Urinary bladder (tissue), 4 donors: ENCODE data around the gene PROM1. TPM values are rescaled to one million over a fixed set of nuclear protein-coding genes. Genes with fewer than 3 reads are reported as not detected.

Experiments
- DNase-seq: peaks from one replicate; pipeline ENCODE4 v3.0.0-alpha.2; 2015; ENCODE audit errors: extremely low spot score
- H3K27ac ChIP-seq: one replicate; pipeline ENCODE4 v1.5.1; 2013; ENCODE audit warnings: low read depth, mild to moderate bottlenecking, moderate library complexity
- H3K36me3 ChIP-seq: one replicate; pipeline ENCODE4 v1.6.1; 2013; ENCODE audit warnings: mild to moderate bottlenecking, moderate library complexity; ENCODE audit not compliant: insufficient read depth
- H3K4me1 ChIP-seq: one replicate; pipeline ENCODE4 v1.6.1; 2013; ENCODE audit warnings: mild to moderate bottlenecking, moderate library complexity; ENCODE audit not compliant: insufficient read depth
- H3K4me3 ChIP-seq: one replicate; pipeline ENCODE4 v1.5.1; 2013; ENCODE audit warnings: low read depth, low read length
- WGBS: extraction: QIAGEN DNeasy Blood & Tissue Kit; methylation state at CpG from one replicate; pipeline ENCODE4 v1.1.7; 2013; 5-methylcytosine and 5-hydroxymethylcytosine counted together
- polyA plus RNA-seq: library from polyadenylated mRNA; stranded (reverse); fragments of 200-250 nt; gene quantifications from one replicate; pipeline ENCODE4 v1.2.3, GENCODE V29; 2013
- total RNA-seq: library from RNA; depleted of rRNA; stranded (reverse); fragments of >200 nt; gene quantifications from one replicate; pipeline ENCODE4 v1.2.3, GENCODE V29; 2014
- donor health status: healthy with polysubstance abuse.
- donor health status: healthy.

The PROM1 gene
- total and polyA plus RNA-seq, 2 donors, result 13.5 to 30.5 TPM

DNA sequence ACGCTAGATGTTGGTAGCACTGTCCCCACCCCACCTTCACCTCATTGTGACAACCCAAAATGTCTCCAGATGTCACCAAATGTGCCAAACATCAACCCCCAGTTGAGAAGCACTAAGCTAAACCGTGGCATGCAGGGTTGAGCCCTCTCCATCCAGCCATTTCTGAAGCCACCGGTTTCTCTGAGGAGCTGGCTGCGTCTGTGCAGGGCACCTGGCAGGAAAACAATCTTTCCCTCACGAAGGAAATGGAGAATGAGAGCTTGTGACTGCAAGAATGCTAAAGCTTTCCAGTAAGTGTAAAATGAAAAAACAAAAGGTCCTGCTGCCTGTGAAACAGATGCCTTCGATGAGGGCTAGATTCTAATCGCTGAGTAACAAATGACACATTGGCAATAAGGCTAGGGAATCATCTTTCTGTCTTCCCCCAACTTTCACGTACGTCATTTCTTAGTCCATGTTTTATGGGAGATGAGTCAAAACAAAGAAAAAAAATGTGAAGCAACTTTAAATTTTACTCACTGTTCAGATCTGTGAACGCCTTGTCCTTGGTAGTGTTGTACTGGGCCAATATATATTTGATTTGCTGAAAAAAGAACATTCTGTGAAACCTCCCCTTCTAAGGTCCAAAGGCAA is 59.9 kb downstream of the PROM1 start:
- Histone ChIP-seq H3K36me3 (no peaks in the 10 kb centered on the region), H3K4me3 (no peak overlapping the region), H3K27ac (no peak overlapping the region), H3K4me1 (no peaks in the 10 kb centered on the region)
- no peak for DNase-seq
- 72% methylated on average over 10 of the region's 10 CpGs for WGBS

DNA sequence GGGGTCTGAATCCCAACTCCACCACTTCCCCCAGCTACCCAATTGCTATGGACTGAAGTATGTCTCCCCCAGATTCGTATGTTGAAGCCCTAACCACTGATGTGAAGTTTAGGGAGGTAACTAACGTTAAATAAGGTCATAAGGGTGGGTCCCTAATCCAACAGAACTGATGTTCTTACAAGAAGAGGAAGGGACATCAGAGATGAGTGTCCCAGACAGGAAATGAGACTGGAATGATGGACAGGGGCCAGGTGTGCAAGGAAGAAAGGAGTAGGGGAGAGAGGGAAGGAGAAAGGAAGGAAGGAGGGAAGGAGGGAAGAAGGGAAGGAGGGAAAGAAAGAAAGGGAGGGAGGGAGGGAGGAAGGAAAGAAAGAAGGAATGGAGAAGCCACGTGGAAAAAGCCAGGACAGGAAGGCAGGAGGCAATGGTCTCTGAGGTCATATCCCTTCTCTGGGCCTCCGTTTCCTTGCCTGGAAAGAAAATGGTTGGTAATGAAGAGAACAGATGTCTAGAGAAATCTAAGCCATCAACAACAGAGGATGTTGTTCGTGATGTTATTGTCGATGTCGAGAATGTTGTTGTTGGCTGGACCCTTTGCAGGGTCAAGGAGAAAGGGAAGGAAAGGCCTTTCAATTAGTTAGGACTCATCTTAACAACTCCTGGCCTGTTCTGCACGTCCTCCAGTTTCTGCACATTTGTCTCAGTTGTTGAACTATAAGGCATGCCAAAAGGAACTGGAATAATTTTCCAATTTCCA is 61.8 kb downstream of the PROM1 start:
- Histone ChIP-seq H3K4me1 (no peaks in the 10 kb centered on the region), H3K27ac (no peak overlapping the region), H3K4me3 (no peak overlapping the region), H3K36me3 (no peaks in the 10 kb centered on the region)
- DNase-seq, result no peak
- 83% methylated on average over 8 of the region's 8 CpGs for WGBS

DNA sequence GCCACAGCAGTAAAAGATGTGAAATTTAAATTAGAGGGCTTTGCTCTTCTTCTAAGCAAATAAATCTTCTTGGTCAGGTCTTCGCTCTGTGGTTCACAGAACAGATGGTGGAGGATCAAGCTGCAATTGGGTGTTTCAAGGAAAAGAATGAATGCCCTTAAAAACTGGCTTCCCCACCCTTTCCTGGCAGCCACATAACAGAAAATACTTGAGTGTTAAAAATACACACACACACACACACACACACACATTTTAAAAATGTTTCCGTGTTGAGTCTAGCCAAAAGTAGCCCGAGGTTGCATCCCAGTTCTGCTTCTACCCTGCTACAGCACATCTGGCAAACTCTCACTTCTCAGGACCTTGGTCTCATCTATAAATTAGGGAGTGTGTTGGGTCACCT is 64.2 kb downstream of the PROM1 start:
- no peaks in the 10 kb centered on the region for H3K4me1 ChIP-seq
- 32% methylated on average over 3 of the region's 3 CpGs for WGBS
- DNase-seq, result no peak
- H3K27ac ChIP-seq, result no peak overlapping the region
- no peak overlapping the region for H3K4me3 ChIP-seq
- H3K36me3 ChIP-seq, result no peaks in the 10 kb centered on the region

DNA sequence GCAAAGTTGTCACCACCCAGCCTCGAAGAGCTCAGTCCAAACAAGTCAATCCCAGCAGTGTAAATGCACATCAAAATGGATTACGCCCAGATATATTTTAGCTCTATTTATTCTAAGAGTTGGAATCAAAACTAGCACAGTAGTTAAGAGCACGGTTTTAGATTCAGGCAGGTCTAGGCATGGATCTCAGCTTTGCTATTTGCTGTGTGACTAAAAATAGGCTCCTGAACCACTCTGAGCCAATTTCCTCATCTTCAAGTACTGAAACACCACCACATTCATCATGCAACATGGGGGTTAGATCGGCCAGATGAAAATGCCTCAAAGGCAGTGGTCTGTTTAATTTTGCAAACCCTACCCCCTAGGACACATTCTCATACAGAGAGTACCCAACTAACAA is 65.0 kb downstream of the PROM1 start:
- H3K4me3 ChIP-seq, result no peak overlapping the region
- WGBS, result 82% methylated on average over 4 of the region's 4 CpGs
- H3K36me3 ChIP-seq, result no peaks in the 10 kb centered on the region
- H3K4me1 ChIP-seq, result no peaks in the 10 kb centered on the region
- DNase-seq, result no peak
- no peak overlapping the region for H3K27ac ChIP-seq

DNA sequence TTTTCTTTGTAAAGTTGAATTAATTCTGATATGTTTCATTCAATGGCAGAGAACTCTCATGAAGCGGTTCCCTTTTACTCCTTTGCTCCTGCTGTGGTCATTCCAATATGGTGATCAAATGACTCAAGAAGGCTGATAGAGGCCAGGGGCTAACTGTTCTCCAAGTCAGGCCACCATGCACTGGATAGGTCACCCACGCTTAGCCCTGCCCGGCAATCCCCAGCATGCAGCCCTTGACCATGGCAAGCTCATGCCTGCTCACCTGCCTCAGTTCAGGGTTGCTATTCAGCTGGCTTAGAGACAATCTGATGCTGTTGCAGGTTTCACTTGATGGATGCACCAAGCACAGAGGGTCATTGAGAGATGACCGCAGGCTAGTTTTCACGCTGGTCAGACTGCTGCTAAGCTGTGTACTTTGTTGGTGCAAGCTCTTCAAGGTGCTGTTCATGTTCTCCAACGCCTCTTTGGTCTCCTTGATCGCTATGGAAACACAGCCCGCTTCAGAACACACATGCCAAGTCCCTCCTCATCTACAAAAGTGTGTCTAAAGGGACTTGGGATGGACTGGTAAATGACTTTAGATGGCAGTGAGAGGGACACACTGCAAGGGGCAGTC is 65.7 kb downstream of the PROM1 start:
- H3K4me3 ChIP-seq, result no peak overlapping the region
- WGBS, result 95% methylated on average over 8 of the region's 8 CpGs
- H3K36me3 ChIP-seq, result no peaks in the 10 kb centered on the region
- no peak overlapping the region for H3K27ac ChIP-seq
- no peaks in the 10 kb centered on the region for H3K4me1 ChIP-seq
- no peak for DNase-seq

DNA sequence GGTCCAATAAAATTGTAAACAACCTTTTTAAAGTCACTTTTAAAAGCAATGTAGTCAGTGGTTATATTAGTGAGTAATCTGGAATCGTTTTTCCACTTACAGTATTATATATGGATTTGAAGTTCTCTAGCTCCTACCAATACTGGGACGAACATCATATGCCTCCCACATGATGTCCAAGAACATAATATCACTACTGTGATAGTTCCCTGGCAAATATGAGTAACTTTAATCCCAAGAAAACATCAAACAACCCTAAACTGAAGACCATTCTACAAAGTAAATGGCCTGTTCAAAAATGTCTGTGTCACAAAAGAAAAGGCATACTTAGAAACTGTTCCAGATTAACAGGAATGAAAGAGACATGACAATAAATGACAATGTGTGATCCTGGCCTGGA is 67.3 kb downstream of the PROM1 start:
- Histone ChIP-seq H3K4me3 (no peak overlapping the region), H3K36me3 (no peaks in the 10 kb centered on the region), H3K27ac (no peak overlapping the region), H3K4me1 (no peaks in the 10 kb centered on the region)
- 65% methylated on average over 2 of the region's 2 CpGs for WGBS
- no peak for DNase-seq

DNA sequence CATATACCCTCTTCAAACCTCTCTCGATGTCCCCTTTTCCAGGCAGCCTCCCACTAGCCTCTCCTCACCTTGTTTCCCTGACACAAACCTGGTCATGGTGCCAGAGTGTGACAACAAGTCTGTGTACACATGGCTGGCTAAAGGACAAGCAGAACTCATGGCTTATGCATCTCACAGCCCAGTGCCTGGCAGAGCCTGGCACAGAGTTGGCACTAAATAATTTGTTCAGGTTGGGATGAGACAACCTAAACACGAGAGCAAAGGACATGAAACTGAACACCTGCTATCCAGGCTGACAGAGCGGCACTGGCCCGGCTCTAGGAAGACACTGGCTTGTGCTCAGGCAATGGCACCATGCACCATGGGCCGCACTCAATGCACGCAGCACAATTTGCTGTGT is 72.7 kb downstream of the PROM1 start:
- no peak overlapping the region for H3K27ac ChIP-seq
- DNase-seq, result no peak
- WGBS, result 90% methylated on average over 6 of the region's 6 CpGs

DNA sequence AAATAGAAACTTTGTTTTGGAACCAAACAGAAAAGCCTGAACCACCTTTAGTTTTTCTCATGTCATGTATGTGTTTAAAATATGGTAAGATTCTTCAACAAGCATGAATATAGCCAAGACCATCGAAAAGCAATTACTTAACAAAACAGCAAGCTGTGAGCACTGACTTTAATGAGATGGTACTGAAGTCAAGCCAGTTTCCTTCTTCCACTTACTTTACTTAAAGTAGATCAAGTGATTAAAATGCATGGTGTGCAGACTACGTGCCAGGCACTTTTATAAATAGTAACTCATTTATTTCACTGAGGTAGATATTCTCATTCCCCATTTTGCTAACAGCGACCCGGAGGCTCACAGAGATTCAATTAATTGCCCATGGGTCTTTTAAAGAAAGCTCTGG is 74.7 kb downstream of the PROM1 start:
- Histone ChIP-seq H3K4me3 (no peak overlapping the region), H3K4me1 (no peaks in the 10 kb centered on the region), H3K27ac (no peak overlapping the region), H3K36me3 (no peaks in the 10 kb centered on the region)
- no peak for DNase-seq
- 87% methylated on average over 4 of the region's 4 CpGs for WGBS

More for the DNA sequence above, 72.7 kb downstream of the PROM1 start:
- Histone ChIP-seq H3K4me3 (no peak overlapping the region), H3K4me1 (no peaks in the 10 kb centered on the region), H3K36me3 (no peaks in the 10 kb centered on the region)

DNA sequence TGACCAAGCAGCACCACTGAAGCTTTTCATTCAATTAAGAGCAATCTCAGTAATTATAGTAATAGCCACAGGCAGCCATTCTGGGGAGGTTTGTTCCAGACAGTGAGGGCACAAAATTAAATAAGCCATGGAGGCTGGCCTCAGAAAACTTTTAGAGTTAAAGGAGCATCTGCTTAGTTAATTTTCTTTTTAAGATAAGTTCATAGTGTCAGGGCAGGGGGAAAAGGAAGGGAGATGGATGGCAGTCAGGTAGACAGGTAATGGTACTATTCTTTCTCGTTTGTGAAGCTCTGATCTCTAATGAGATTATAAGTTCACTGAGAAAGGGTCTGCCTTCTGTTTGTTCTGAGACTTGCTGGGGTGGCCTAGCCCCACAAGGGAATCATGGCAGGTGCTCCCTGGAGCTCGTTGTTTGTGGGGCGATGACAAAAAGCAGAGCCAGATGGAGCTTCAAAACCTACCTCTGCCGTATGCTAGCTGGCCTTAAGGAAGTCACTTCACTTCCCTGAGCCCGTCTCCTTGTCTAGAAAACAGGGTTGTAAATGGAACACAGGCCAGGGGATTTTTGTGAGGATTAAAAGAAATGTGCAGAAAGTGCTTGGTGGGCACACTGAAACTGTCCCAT is 76.2 kb downstream of the PROM1 start:
- 74% methylated on average over 5 of the region's 5 CpGs for WGBS

DNA sequence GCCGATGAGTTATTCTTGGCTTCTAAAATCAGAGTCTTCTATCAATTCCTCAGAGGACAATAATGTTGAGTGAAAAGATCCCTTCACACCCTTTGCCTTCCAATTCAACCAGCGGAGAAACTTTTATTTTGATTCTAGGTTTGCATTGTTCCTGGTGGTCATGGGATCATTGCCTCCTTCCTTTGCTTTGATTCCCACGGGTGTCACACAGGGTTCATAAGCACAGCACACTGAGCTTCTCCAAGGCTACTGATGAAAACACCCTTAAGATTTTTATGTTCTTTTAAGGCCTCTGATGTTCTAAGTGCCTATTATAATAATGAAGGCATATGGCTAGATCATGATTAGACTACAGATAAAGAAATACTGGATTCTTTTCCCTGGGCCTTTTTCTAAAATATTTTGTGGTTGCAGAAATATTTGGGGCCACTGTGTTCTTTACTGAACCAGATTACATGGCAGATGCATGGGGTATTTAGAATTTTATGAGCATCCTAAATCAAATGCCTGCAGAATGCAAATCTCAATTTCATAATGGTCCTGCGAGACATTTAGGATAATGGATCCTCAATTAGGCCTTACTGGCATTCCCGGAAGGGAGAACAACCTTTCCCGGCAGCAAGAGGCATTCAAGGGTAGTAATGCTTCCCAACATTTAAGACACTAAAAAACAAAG is 76.9 kb downstream of the PROM1 start:
- DNase-seq, result no peak
- H3K27ac ChIP-seq, result no peak overlapping the region
- no peak overlapping the region for H3K4me3 ChIP-seq
- H3K4me1 ChIP-seq, result no peaks in the 10 kb centered on the region
- H3K36me3 ChIP-seq, result no peaks in the 10 kb centered on the region
- WGBS, result 83% methylated on average over 6 of the region's 6 CpGs

More for the DNA sequence above, 76.2 kb downstream of the PROM1 start:
- no peak for DNase-seq
- H3K4me3 ChIP-seq, result no peak overlapping the region
- H3K36me3 ChIP-seq, result no peaks in the 10 kb centered on the region
- no peaks in the 10 kb centered on the region for H3K4me1 ChIP-seq
- H3K27ac ChIP-seq, result no peak overlapping the region

DNA sequence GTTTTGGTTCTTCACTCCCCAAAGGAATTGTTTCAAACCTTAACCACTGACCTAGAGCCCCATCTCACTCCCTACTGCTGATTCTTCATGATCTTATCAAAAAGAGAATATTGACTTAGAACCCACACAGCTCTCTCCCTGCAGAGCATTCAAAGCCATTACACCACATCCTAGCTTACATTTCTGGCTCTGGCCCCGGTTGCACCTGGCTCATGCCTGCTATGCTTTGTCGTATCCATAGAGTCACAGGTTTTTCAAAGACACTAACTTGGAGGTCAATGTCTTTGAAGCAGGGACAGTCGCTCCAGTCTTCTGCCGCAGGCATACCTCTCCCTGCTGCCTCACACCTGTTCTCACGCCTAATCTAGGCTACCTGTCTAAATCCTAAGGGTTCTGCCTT is 78.1 kb downstream of the PROM1 start:
- WGBS, result 90% methylated on average over 5 of the region's 5 CpGs
- DNase-seq, result no peak
- Histone ChIP-seq H3K27ac (no peak overlapping the region), H3K4me3 (no peak overlapping the region), H3K36me3 (no peaks in the 10 kb centered on the region), H3K4me1 (no peaks in the 10 kb centered on the region)

DNA sequence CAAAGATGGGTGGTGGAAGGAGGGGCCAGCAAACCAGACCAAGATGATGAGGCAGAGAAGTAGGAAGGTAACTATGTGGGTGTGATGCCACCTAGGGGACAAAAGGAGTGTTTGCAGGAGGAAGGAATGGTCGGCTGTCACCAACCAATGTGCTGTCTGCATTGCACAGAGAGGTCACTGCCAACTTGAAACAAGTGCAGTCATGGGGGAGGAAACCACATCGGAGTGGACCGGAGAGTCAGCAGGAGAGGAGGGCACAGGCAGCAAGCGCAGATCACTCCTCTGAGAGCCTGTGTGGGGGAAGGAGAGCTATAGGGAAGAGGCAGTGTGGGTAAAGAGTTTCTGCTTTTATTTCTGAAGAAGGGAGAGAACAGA is 82.4 kb downstream of the PROM1 start:
- WGBS, result 9% methylated on average over 4 of the region's 4 CpGs
- Histone ChIP-seq H3K27ac (no peak overlapping the region), H3K4me3 (no peak overlapping the region), H3K4me1 (no peaks in the 10 kb centered on the region), H3K36me3 (no peaks in the 10 kb centered on the region)
- peak; percentile 26 for DNase-seq

DNA sequence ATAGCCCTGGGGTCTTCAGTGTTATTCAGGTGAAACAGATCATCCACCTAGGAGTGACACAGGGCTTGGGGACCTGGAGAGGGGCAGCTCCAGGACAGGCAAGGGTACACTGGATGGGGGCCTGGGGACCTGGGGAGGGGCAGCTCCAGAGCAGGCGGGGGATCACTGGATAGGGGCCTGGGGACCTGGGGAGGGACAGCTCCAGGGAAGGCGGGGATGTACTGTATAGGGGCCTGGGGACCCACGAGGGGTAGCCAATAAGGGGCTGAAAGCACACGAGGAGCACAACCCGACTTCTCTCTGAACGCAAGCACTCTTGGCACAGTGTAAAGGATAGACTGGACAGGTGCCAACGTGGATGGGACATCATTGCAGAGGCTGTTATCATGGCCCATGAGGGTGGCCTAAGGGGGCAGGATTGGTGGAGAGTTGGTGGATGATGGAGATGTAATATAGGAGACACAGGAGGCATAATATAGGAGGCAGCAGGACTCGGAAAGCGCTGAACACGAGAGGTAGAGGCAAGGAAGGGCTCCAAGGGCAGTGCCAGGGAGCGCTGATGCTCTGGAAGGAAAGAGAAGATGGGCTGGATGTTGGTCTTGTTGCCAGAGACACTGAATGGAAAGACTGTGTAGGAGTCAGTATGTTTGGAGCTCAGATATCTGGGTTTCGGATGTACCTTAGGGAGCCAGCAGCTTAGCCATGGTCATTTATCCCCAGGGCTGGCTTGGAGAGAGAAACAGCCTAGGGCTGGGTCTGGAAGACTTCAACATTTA is 82.9 kb downstream of the PROM1 start:
- no peak overlapping the region for H3K27ac ChIP-seq
- no peak for DNase-seq
- no peaks in the 10 kb centered on the region for H3K4me1 ChIP-seq
- 66% methylated on average over 12 of the region's 12 CpGs for WGBS
- H3K36me3 ChIP-seq, result no peaks in the 10 kb centered on the region
- H3K4me3 ChIP-seq, result no peak overlapping the region
